Activated CD4-positive, alpha-beta T cell treated with anti-CD3 and anti-CD28 coated beads, Interleukin-2, Interleukin-6, amounts not matched to agents 100 ng/mL and 50 ng/mL, durations not matched to agents 16 hours and 8 hours (primary cell): Measurements from ENCODE around the gene CUEDC1.

Experiments
- DNase-seq: peaks from one replicate; pipeline ENCODE4 v3.0.0-alpha.2; 2020

Gene CUEDC1

GRCh38 chr17:57955183-57955931 is at the start of gene CUEDC1:
Gene CUEDC1, minus strand, starts transcription at chr17:57955412. Its CDS starts 69,848 bp downstream, at chr17:57885564.
- DNase-seq: peak; percentile 72

- DNase-seq: no peak
These were observed 48.8 kb upstream of the CUEDC1 start for GRCh38 chr17:58004060-58004459.

GRCh38 chr17:58002973-58003372 is 47.8 kb upstream of the CUEDC1 start:
- DNase-seq: no peak

- no peak for DNase-seq
These were observed 47.1 kb upstream of the CUEDC1 start for GRCh38 chr17:58002154-58002948.

- DNase-seq: no peak
These were observed 46.4 kb upstream of the CUEDC1 start for GRCh38 chr17:58001461-58002124.

GRCh38 chr17:57999496-58000017 is 44.3 kb upstream of the CUEDC1 start:
- peak; percentile 72 for DNase-seq

- no peak for DNase-seq
These were observed 43.8 kb upstream of the CUEDC1 start for GRCh38 chr17:57999010-57999495.

- no peak for DNase-seq
These were observed 42.0 kb upstream of the CUEDC1 start for GRCh38 chr17:57997085-57997809.

GRCh38 chr17:57995076-57995956 is 40.1 kb upstream of the CUEDC1 start:
- peak; percentile 71 for DNase-seq

- DNase-seq: no peak
These were observed 39.2 kb upstream of the CUEDC1 start for GRCh38 chr17:57994436-57994835.

- no peak for DNase-seq
These were observed 38.5 kb upstream of the CUEDC1 start for GRCh38 chr17:57993471-57994365.

- DNase-seq: no peak
These were observed 36.3 kb upstream of the CUEDC1 start for GRCh38 chr17:57991537-57991936.

- no peak for DNase-seq
These were observed 34.8 kb upstream of the CUEDC1 start for GRCh38 chr17:57990037-57990436.

GRCh38 chr17:57988301-57989250 is 33.4 kb upstream of the CUEDC1 start:
- peak; percentile 69 for DNase-seq

GRCh38 chr17:57987581-57988300 is 32.5 kb upstream of the CUEDC1 start, which contains the start of gene VEZF1:
Gene VEZF1, minus strand, starts transcription at chr17:57988254. Its CDS starts 143 bp downstream, at chr17:57988111.
- DNase-seq: peak; percentile 83

- peak; percentile 36 for DNase-seq
These were observed 31.8 kb upstream of the CUEDC1 start for GRCh38 chr17:57986841-57987580.

GRCh38 chr17:57985675-57985974 is 30.4 kb upstream of the CUEDC1 start:
- DNase-seq: no peak
